ENCODE measurements around the gene BTBD1. TPM values are rescaled to one million over a fixed set of nuclear protein-coding genes. Genes with fewer than 3 reads are reported as not detected.
"Not testable (repeated sequence)": the region's sequence is repeated elsewhere in the genome, so short reads cannot be mapped to it uniquely, and the experiment has no call there.

Gene BTBD1
- total and polyA plus RNA-seq, 9 donors: 89.8 to 129 (median 109) TPM

DNA sequence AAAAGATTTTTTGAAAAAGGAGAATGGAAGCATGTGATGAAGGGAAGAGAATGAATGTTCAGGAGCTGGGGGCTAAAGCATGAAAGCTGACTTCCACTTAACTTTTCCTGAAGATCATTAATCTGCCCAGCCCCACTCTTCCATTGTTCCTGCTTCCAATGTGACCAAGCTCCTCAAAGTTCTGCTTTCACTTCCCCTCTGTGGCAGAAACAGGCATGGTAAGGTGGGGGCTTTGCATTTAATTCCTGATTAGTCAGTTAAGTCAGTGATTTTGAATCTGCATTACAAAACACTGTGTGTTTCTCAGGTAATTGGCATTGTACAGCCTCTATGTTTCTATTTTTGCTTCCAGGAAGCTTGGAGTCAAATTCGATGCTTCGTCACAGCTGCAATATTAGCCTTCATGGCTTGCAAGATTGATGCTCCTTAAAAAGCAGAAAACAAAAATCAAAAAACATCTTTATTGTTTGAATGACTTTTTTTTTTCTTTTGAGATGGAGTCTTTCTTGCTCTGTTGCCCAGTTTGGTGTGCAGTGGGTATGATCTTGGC lies 33.1 kb upstream of the BTBD1 start:
- Histone ChIP-seq H3K4me1 (ENCODE audit: control insufficient read depth, insufficient read depth, low read length) (peaks cover 12% of the 10 kb centered on the region), H3K27ac (ENCODE audit: low read length) (peak overlapping the region; percentile 64), H3K27me3 (ENCODE audit: control insufficient read depth, insufficient read depth, low read length) (peaks cover 4% of the 10 kb centered on the region), H3K4me3 (ENCODE audit: low read length) (no peak overlapping the region), H3K9me3 (replicated peaks; ENCODE audit: control insufficient read depth, low read depth, low read length) (peaks cover 5% of the 10 kb centered on the region), H3K36me3 (ENCODE audit: control insufficient read depth, insufficient read depth, low read length) (no peaks in the 10 kb centered on the region)
- DNase-seq: peak; percentile 74
- WGBS (ENCODE audit: insufficient coverage): 20% methylated on average over 1 of the region's 2 CpGs

DNA sequence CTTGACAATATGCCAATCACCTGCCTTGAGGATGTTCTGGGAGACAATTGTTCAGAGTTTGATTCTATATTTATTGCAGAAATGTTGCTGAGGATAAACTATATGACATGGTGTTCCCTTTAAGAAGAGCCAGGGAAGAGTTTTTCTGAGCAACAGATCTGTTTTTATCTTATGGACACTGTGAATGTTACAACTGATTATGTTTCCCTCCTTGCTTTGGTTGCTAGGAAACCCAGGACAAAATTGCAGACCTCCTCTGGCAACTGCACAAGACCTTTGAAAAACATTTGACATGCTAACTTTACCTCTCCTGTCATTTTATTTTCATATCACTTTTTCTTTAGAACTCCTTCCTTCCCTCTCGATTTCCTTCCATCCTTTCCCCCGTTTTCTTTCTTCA lies 32.2 kb upstream of the BTBD1 start:
- H3K27ac ChIP-seq (ENCODE audit: low read length): peak overlapping the region; percentile 64
- WGBS (ENCODE audit: insufficient coverage): 65% methylated on average over 2 of the region's 2 CpGs
- H3K27me3 ChIP-seq (ENCODE audit: control insufficient read depth, insufficient read depth, low read length): peaks cover 4% of the 10 kb centered on the region

DNA sequence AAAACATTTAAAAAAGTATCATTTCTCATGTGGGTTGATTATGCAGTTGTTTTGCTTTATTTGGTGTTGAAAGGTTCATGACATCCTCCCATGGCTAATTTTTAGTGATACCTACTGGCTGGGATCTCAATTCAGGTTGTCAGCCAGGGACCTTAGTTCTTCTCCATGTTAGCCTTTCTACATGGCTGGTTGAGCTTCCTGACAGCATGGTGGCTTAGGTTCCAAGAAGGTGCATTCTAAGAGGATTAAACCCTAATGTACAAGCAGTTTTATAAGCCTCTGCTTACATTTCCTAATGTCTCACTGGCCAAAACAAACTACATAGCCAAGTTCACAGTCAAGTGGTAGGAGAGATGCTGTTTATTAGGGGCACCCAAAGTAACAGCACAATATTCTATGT lies 31.0 kb upstream of the BTBD1 start:
- Histone ChIP-seq H3K4me3 (ENCODE audit: low read length) (no peak overlapping the region), H3K9me3 (replicated peaks; ENCODE audit: control insufficient read depth, low read depth, low read length) (peaks cover 5% of the 10 kb centered on the region), H3K27me3 (ENCODE audit: control insufficient read depth, insufficient read depth, low read length) (peaks cover 4% of the 10 kb centered on the region), H3K36me3 (ENCODE audit: control insufficient read depth, insufficient read depth, low read length) (no peaks in the 10 kb centered on the region), H3K27ac (ENCODE audit: low read length) (no peak overlapping the region), H3K4me1 (ENCODE audit: control insufficient read depth, insufficient read depth, low read length) (peaks cover 15% of the 10 kb centered on the region)
- no peak for DNase-seq

More for the DNA sequence above, 32.2 kb upstream of the BTBD1 start:
- DNase-seq: peak; percentile 53
- no peaks in the 10 kb centered on the region for H3K36me3 ChIP-seq (ENCODE audit: control insufficient read depth, insufficient read depth, low read length)
- peaks cover 5% of the 10 kb centered on the region for H3K9me3 ChIP-seq (replicated peaks; ENCODE audit: control insufficient read depth, low read depth, low read length)
- H3K4me3 ChIP-seq (ENCODE audit: low read length): no peak overlapping the region
- H3K4me1 ChIP-seq (ENCODE audit: control insufficient read depth, insufficient read depth, low read length): peaks cover 15% of the 10 kb centered on the region

DNA sequence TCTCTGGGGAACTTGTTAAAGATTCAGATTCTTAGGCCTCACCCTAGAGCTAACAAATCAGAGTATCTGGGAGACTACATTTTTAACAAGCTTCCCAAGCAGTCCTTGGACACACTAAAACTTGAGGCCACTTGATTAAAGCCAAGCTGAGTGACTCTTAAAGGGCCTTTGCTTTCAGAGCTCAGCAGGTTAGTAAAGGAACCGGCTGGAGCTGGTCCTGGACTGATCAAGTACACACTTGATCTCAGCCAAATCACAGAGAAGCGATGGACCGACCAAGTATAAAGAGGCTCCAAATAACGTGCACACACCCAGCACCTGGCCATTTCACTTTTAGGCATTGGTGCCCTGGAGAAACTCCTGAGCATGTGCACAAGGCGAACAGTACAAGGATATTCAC lies 27.5 kb upstream of the BTBD1 start:
- H3K27ac ChIP-seq (ENCODE audit: low read length): no peak overlapping the region

DNA sequence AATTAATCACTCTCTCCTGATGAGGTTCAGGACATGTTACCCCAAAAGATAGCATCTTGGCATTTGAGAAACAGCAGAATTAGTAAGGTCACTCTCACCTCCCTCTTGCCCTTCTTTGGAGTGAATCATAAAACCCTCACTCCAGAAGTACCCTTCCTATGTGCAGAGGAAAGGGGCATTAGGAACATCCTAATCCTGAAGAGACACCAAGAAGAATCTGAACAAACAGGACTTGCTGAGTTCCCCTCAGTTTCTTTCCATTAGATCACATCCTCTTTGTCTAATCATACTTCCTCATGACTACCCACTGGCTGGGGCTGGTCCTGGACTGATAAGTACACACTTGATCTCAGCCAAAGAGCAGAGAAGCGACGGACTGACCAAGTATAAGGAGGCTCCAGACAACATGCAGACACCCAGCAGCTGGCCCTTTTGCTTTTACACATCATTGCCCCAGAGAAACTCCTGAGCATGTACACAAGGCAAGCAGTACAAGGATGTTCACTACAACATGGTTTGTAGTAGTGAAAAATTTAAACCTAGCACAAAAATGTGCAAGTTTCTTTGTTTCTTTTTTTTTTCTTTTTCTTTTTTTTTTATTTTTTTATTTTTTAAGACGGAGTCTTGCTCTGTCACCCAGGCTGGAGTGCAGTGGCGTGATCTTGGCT lies 25.4 kb upstream of the BTBD1 start:
- peaks cover 3% of the 10 kb centered on the region for H3K4me1 ChIP-seq (ENCODE audit: control insufficient read depth, insufficient read depth, low read length)
- H3K27me3 ChIP-seq (ENCODE audit: control insufficient read depth, insufficient read depth, low read length): no peaks in the 10 kb centered on the region
- H3K27ac ChIP-seq (ENCODE audit: low read length): peak overlapping the region; percentile 29
- DNase-seq: peak; percentile 79
- no peaks in the 10 kb centered on the region for H3K36me3 ChIP-seq (ENCODE audit: control insufficient read depth, insufficient read depth, low read length)
- no peak overlapping the region for H3K4me3 ChIP-seq (ENCODE audit: low read length)
- no peaks in the 10 kb centered on the region for H3K9me3 ChIP-seq (replicated peaks; ENCODE audit: control insufficient read depth, low read depth, low read length)
- no CpG with 5 or more reads among the region's 4 CpGs for WGBS (ENCODE audit: insufficient coverage)

More for the DNA sequence above, 27.5 kb upstream of the BTBD1 start:
- Histone ChIP-seq H3K27me3 (ENCODE audit: control insufficient read depth, insufficient read depth, low read length) (no peaks in the 10 kb centered on the region), H3K4me3 (ENCODE audit: low read length) (no peak overlapping the region), H3K9me3 (replicated peaks; ENCODE audit: control insufficient read depth, low read depth, low read length) (peaks cover 5% of the 10 kb centered on the region), H3K4me1 (ENCODE audit: control insufficient read depth, insufficient read depth, low read length) (peaks cover 4% of the 10 kb centered on the region), H3K36me3 (ENCODE audit: control insufficient read depth, insufficient read depth, low read length) (no peaks in the 10 kb centered on the region)
- 72% methylated on average over 3 of the region's 5 CpGs for WGBS (ENCODE audit: insufficient coverage)
- no peak for DNase-seq

DNA sequence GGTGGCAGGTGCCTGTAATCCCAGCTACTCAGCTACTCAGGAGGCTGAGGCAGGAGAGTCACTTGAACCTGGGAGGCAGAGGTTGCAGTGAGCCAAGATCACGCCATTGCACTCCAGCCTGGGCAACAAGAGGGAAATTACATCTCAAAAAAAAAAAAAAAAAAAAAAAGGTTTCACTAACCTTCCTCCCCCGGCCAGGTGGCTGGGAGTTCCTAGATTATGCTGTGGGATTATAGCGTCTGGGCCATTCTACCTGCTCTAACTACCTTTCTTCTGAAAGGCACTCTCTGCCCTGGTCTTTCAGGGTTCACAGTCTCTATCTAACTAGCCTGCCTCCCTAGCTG lies 24.9 kb upstream of the BTBD1 start:
- H3K27me3 ChIP-seq (ENCODE audit: control insufficient read depth, insufficient read depth, low read length); H3K9me3 ChIP-seq (replicated peaks; ENCODE audit: control insufficient read depth, low read depth, low read length); H3K36me3 ChIP-seq (ENCODE audit: control insufficient read depth, insufficient read depth, low read length); DNase-seq; H3K4me1 ChIP-seq (ENCODE audit: control insufficient read depth, insufficient read depth, low read length); H3K4me3 ChIP-seq (ENCODE audit: low read length): not testable (repeated sequence)
- WGBS (ENCODE audit: insufficient coverage): no CpG with 5 or more reads among the region's 3 CpGs
- peak overlapping the region; percentile 29 for H3K27ac ChIP-seq (ENCODE audit: low read length)

DNA sequence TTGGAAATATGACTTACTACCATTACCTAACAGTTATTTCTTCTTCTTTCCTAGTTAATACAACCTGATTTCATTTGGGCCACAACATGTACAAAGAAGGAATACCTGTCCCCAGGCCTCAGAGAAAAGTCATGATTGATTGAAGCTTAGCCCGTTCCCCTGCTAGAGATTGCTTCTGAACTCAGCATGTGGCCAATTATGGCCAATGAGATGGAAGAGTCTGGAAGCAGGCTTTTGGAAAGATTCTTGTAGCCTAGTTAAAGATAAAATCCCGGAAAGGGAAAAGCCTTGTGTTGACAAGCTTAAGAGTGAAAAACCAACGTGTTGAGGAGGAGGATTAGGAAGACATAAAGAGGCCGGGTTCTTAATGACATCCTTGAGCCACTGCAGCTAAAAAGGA lies 23.4 kb upstream of the BTBD1 start:
- no peak overlapping the region for H3K27ac ChIP-seq (ENCODE audit: low read length)
- WGBS (ENCODE audit: insufficient coverage): 53% methylated on average over 3 of the region's 4 CpGs
- peaks cover 3% of the 10 kb centered on the region for H3K4me1 ChIP-seq (ENCODE audit: control insufficient read depth, insufficient read depth, low read length)
- H3K27me3 ChIP-seq (ENCODE audit: control insufficient read depth, insufficient read depth, low read length): no peaks in the 10 kb centered on the region
- no peaks in the 10 kb centered on the region for H3K9me3 ChIP-seq (replicated peaks; ENCODE audit: control insufficient read depth, low read depth, low read length)
- no peaks in the 10 kb centered on the region for H3K36me3 ChIP-seq (ENCODE audit: control insufficient read depth, insufficient read depth, low read length)
- no peak for DNase-seq
- H3K4me3 ChIP-seq (ENCODE audit: low read length): no peak overlapping the region

DNA sequence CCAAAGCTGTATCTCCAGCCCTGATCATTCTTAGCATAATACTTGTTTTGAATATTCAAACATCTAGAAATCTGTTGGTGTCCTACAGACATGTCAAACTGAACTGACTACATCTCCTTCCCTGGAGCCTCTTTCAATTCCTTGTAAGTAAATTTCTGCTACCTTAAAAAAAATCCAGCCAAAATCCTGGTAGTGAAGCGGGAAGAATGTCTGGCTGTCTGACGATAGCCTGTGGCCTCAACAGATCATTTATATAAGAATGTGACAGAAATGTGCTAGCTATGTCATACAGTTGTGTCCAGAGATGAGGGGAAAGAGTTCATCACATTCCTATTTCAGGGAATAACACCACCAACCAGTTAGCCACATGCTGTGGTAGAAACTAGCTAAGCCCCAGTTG lies 21.8 kb upstream of the BTBD1 start:
- no peak for DNase-seq
- Histone ChIP-seq H3K4me1 (ENCODE audit: control insufficient read depth, insufficient read depth, low read length) (no peaks in the 10 kb centered on the region), H3K4me3 (ENCODE audit: low read length) (no peak overlapping the region), H3K9me3 (replicated peaks; ENCODE audit: control insufficient read depth, low read depth, low read length) (no peaks in the 10 kb centered on the region), H3K27me3 (ENCODE audit: control insufficient read depth, insufficient read depth, low read length) (no peaks in the 10 kb centered on the region), H3K27ac (ENCODE audit: low read length) (no peak overlapping the region), H3K36me3 (ENCODE audit: control insufficient read depth, insufficient read depth, low read length) (no peaks in the 10 kb centered on the region)
- WGBS (ENCODE audit: insufficient coverage): no CpG with 5 or more reads among the region's 2 CpGs

DNA sequence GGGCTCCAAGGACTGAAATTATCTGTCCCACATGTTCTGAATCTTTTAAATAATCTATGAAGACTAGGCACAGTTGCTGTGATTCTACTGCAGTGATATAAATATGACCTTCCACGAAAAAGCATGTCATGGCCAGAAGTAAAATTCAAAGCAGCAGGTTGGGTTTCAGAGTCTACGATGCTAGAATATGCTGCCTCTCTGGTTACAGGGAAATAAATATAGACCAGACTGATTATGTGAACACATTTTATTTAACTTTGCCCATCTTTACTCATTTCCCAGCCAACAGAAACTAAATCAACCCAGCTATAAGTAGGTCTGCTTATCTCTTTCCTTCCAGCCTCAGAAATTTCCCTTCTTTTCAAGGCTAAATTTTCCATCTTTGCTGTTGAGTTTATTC lies 20.5 kb upstream of the BTBD1 start:
- Histone ChIP-seq H3K27ac (ENCODE audit: low read length) (peak overlapping the region; percentile 32), H3K4me3 (ENCODE audit: low read length) (no peak overlapping the region), H3K27me3 (ENCODE audit: control insufficient read depth, insufficient read depth, low read length) (no peaks in the 10 kb centered on the region), H3K9me3 (replicated peaks; ENCODE audit: control insufficient read depth, low read depth, low read length) (no peaks in the 10 kb centered on the region), H3K36me3 (ENCODE audit: control insufficient read depth, insufficient read depth, low read length) (no peaks in the 10 kb centered on the region), H3K4me1 (ENCODE audit: control insufficient read depth, insufficient read depth, low read length) (no peaks in the 10 kb centered on the region)
- no peak for DNase-seq
- WGBS (ENCODE audit: insufficient coverage): no CpG with 5 or more reads among the region's 2 CpGs

DNA sequence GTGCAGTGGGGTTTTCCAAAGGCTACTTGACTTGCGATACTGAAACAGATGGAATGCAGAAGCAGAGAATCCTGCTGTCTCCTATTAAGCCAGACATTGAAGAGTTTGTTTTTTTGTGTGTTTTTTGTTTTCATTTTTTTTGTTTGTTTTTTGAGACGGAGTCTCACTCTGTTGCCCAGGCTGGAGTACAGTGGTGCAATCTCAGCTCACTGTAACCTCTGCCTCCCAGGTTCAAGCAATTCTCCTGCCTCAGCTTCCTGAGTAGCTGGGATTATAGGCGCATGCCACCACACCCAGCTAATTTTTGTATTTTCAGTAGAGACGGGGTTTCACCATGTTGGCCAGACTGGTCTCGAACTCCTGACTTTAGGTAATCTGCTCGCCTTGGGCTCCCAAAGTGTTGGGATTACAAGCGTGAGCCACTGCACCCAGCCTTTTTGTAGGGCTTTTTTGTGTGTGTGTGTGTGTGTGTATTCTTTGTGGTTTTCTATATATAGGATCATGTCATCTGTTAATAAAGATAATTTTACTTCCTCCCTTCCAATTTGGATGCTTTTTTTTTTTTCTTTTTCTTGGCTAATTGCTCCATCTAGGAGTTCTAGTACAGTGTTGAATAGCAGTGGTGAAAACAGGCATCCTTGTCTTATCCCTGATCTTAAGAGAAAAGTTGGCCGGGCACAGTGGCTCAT lies 19.0 kb upstream of the BTBD1 start:
- not testable (repeated sequence) for H3K4me3 ChIP-seq (ENCODE audit: low read length); H3K36me3 ChIP-seq (ENCODE audit: control insufficient read depth, insufficient read depth, low read length); H3K27me3 ChIP-seq (ENCODE audit: control insufficient read depth, insufficient read depth, low read length); H3K27ac ChIP-seq (ENCODE audit: low read length); H3K9me3 ChIP-seq (replicated peaks; ENCODE audit: control insufficient read depth, low read depth, low read length); H3K4me1 ChIP-seq (ENCODE audit: control insufficient read depth, insufficient read depth, low read length); DNase-seq
- 100% methylated on average over 1 of the region's 8 CpGs for WGBS (ENCODE audit: insufficient coverage)
